AG04449 (cell line): Measurements from ENCODE around the gene FLRT1.

ENCODE experiments used
- CTCF ChIA-PET: fragments of 350-600 bp; formaldehyde crosslinking; extraction: SDS; loops from one replicate; lab custom pipeline; 2021; ENCODE audit warnings: antibody characterized with exemption; lab: Yijun Ruan, JAX
- POLR2A ChIA-PET: fragments of 400-600, 350-600 bp; formaldehyde crosslinking; extraction: SDS; loops from one replicate; lab custom pipeline; 2020; ENCODE audit warnings: antibody characterized with exemption, inconsistent platforms; lab: Yijun Ruan, JAX
- DNase-seq: peaks from one replicate; pipeline ENCODE4 v3.0.0-alpha.2; 2010; ENCODE audit warnings: low read depth, low spot score
- H3K4me3 ChIP-seq: 2 replicates; pipeline ENCODE4 v1.5.1; 2011; ENCODE audit warnings: low read depth, mild to moderate bottlenecking, control low read depth, low read length
- TF ChIP-seq, protein P1 (sequence below): IDR thresholded peaks from one replicate; pipeline ENCODE4 v1.5.1; 2011; ENCODE audit warnings: mild to moderate bottlenecking, moderate library complexity, low read length, control low read depth, inconsistent platforms; ENCODE audit not compliant: insufficient read depth; ENCODE audit errors: missing control alignments

FLRT1 gene

DNA sequence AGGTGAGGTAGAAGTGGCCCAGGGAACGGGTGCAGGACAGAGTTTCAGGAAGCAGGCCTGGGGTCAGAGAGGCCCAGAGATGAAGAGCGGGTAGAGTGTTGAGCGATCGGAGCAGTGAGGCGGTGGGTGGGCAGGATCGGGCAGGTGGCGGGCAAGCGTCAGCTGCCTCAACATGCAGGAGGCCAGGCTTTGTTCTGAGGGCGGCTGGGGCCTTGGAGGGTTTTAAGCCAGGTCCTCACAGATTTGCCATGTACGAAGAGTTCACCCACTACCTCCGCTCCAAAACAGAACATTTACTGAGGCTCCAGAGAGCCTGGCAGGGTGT, 29.4 kb downstream of the FLRT1 start:
- ChIA-PET CTCF (interaction anchor here (1.3 kb wide), 1 partner anchor 26 kb away, joined by 4 read pairs; no protein-coding TSS in a partner anchor), POLR2A (no interaction called here)
- no peak for DNase-seq
- H3K4me3 ChIP-seq, result no peak overlapping the region
- TF ChIP-seq, protein P1, sequence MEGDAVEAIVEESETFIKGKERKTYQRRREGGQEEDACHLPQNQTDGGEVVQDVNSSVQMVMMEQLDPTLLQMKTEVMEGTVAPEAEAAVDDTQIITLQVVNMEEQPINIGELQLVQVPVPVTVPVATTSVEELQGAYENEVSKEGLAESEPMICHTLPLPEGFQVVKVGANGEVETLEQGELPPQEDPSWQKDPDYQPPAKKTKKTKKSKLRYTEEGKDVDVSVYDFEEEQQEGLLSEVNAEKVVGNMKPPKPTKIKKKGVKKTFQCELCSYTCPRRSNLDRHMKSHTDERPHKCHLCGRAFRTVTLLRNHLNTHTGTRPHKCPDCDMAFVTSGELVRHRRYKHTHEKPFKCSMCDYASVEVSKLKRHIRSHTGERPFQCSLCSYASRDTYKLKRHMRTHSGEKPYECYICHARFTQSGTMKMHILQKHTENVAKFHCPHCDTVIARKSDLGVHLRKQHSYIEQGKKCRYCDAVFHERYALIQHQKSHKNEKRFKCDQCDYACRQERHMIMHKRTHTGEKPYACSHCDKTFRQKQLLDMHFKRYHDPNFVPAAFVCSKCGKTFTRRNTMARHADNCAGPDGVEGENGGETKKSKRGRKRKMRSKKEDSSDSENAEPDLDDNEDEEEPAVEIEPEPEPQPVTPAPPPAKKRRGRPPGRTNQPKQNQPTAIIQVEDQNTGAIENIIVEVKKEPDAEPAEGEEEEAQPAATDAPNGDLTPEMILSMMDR, result no peak

- H3K4me3 ChIP-seq, result no peak overlapping the region
- TF ChIP-seq, protein P1, result no peak
- no peak for DNase-seq
- ChIA-PET POLR2A (interaction anchor here (0.7 kb wide), 1 partner anchor 25 kb away, joined by 3 read pairs; no protein-coding TSS in a partner anchor), CTCF (interaction anchor here (1.3 kb wide), 1 partner anchor 26 kb away, joined by 4 read pairs; no protein-coding TSS in a partner anchor)
These were observed 30.0 kb downstream of the FLRT1 start for GRCh38 chr11:64065712-64066111.

- ChIA-PET POLR2A (no interaction called here), CTCF (interaction anchor here (1.5 kb wide), 1 partner anchor 10 kb away, joined by 3 read pairs; no protein-coding TSS in a partner anchor)
- no peak overlapping the region for H3K4me3 ChIP-seq
- no peak for DNase-seq
- TF ChIP-seq, protein P1, result no peak
These were observed 31.7 kb downstream of the FLRT1 start for GRCh38 chr11:64067230-64067993.

DNA sequence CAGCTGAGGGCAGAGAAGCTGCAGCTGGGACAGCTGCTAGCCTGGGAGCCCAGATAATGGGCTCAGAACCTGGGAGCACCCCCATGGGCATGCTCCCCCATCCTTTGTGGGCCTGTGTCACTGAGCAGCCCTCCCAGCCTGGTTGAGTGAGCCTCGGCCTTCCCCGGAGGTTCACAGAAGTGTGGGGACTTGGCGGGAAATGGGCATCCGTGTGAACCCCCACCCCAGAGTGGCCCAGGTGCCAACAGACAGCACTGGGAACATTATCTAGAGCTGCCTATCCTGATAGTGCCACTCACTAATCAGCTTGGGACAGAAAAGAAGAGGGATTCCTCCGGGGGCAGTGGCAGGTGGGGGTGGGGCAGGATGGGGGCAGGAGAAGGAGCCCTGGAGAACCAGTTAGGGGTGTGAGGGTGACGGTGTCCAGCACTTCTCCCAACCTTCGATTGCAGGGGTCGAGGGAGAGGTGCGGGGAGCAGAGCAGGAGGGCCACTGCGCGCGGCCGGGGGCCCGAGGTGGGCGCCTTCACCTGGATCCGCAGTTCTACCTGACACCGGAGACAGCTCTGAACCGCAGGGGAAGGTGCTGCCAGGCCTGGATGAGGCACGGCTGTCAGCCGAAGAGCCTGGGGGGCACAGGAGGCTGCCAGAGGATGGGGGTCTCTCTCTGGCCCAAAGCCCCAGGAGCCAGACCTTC, 33.1 kb downstream of the FLRT1 start:
- no peak for DNase-seq
- TF ChIP-seq, protein P1, result no peak
- ChIA-PET POLR2A (no interaction called here), CTCF (interaction anchor here (1.5 kb wide), 1 partner anchor 9 kb away, joined by 3 read pairs; no protein-coding TSS in a partner anchor)
- no peak overlapping the region for H3K4me3 ChIP-seq

DNA sequence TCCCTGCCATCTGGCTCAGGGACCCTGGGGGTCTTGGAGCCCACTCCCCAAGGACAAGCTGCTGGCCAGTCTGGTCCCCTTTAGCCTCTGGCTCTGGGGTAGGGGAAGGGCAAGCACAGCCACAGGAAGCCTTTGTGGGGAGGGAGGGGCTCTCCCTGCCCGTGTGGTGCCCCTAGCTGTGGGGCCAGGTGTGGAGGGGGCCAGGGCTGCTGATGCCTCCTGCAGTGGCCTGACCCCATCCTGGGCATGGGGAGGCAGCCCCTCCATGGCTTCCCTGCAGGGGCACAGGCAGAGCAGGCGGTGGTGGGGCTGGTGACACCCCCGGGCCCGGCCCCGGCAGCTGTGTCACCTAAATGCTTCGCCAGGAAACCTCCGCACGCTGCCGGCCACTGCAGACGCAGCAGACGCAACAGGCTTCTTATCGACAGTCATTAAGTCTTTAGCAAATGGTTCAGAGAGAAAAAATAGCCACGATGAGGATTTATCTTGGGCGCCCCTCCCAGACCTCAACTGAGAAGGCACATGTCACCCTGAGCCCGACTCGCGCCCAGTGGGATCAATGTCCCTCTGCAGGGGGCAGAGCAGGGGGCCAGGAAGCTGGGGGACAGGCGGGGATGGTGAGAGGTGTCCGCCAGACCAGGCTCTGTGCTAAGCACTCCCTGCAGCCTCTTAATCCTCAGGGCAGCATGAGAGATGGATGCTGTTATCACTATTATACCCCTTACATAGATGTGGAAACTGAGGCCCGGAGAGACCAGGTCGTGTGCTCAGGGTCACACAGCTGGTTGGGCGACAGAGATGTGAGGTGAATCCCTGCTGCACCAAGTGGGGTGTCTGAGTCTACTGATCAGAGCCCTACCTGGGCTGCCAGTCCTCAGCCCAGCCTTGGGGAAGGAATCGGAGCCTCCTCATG, 33.9 kb downstream of the FLRT1 start:
- TF ChIP-seq, protein P1, result no peak
- ChIA-PET POLR2A (no interaction called here), CTCF (interaction anchor here (1.1 kb wide), 1 partner anchor 48 kb away, joined by 3 read pairs; no protein-coding TSS in a partner anchor)
- no peak for DNase-seq
- no peak overlapping the region for H3K4me3 ChIP-seq
